PFSK-1 (cell line): ENCODE results near the gene SPTBN1.

Source experiments
- FOXP2 ChIP-seq: optimal IDR thresholded peaks from 2 replicates; pipeline ENCODE3; 2011; ENCODE audit warnings: borderline replicate concordance, control low read depth, inconsistent platforms; ENCODE audit not compliant: insufficient read depth; ENCODE audit errors: extremely low read length, extremely low read depth
- POLR2AphosphoS5 ChIP-seq: IDR thresholded peaks from 2 replicates; pipeline ENCODE4 v1.6.1; 2012; ENCODE audit warnings: low read depth, mild to moderate bottlenecking, control low read depth, low read length, moderate library complexity
- SIN3A ChIP-seq: IDR thresholded peaks from 2 replicates; pipeline ENCODE4 v1.6.1; 2012; ENCODE audit warnings: mild to moderate bottlenecking, low read length, moderate library complexity, borderline replicate concordance; ENCODE audit not compliant: insufficient read depth
- TAF1 ChIP-seq: IDR thresholded peaks from 2 replicates; pipeline ENCODE4 v1.6.1; 2012; ENCODE audit warnings: low read length, control low read depth, borderline replicate concordance; ENCODE audit not compliant: insufficient read depth
- TF ChIP-seq, protein P1 (sequence below), 2 experiments: IDR thresholded peaks; 2 replicates each; pipeline versions ENCODE4 v1.6.1 to v1.8.0; 2011 to 2012; ENCODE audit warnings: low read depth in 2 of 2, low read length in 2 of 2, control low read depth in 1 of 2, inconsistent platforms in 1 of 2, mild to moderate bottlenecking in 1 of 2, moderate library complexity in 1 of 2; ENCODE audit not compliant: insufficient read depth in 1 of 2

The SPTBN1 gene

DNA sequence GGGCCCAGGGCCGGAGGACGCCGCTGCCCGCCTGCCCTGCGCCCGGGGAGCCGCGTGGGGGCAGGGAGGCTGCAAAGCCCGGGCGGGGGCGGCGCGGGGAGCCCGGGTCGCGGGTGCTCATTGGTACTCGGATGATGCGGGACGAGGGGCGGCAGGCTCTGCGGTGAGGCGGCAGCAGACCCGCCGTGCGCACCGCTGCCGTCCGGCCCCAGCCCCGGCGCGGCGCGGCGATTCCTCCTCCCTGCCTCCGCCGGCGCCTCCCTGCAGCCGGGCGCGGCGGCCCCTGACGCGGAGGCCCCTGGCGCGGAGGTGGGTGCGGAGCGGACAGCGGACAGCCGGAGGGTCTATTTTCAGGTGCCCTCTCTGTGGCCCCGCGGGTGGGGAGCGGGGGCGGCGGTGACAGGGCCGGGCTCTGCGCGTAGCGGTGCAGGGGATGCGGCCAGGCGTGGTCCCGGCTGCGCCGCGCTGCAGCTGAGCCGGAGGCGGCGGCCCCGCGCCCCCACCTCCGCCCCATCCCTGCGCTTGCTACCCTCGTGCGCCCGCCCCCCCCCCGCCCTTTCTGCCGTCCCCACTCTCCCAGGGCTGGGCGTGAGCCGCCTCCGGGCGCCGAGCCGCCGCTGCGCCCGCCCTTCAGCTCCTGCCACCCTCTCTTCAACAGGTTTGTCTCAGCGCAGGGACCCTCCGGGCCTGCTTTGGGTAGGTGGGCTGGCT, 640 bp downstream of the SPTBN1 start:
- TF ChIP-seq SIN3A = no peak
- TF ChIP-seq, protein P1, sequence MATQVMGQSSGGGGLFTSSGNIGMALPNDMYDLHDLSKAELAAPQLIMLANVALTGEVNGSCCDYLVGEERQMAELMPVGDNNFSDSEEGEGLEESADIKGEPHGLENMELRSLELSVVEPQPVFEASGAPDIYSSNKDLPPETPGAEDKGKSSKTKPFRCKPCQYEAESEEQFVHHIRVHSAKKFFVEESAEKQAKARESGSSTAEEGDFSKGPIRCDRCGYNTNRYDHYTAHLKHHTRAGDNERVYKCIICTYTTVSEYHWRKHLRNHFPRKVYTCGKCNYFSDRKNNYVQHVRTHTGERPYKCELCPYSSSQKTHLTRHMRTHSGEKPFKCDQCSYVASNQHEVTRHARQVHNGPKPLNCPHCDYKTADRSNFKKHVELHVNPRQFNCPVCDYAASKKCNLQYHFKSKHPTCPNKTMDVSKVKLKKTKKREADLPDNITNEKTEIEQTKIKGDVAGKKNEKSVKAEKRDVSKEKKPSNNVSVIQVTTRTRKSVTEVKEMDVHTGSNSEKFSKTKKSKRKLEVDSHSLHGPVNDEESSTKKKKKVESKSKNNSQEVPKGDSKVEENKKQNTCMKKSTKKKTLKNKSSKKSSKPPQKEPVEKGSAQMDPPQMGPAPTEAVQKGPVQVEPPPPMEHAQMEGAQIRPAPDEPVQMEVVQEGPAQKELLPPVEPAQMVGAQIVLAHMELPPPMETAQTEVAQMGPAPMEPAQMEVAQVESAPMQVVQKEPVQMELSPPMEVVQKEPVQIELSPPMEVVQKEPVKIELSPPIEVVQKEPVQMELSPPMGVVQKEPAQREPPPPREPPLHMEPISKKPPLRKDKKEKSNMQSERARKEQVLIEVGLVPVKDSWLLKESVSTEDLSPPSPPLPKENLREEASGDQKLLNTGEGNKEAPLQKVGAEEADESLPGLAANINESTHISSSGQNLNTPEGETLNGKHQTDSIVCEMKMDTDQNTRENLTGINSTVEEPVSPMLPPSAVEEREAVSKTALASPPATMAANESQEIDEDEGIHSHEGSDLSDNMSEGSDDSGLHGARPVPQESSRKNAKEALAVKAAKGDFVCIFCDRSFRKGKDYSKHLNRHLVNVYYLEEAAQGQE (IDR thresholded peaks at IDR 0.05; ENCODE audit: insufficient read depth in 1 of 2, low read depth in 2 of 2, low read length in 2 of 2) = no peak
- no peak for TF ChIP-seq POLR2AphosphoS5

- TF ChIP-seq FOXP2 (no peak), TAF1 (no peak), SIN3A (no peak)
- TF ChIP-seq, protein P1 (IDR thresholded peaks at IDR 0.05; ENCODE audit: insufficient read depth in 1 of 2, low read depth in 2 of 2, low read length in 2 of 2) = no peak
These were observed 1.3 kb downstream of the SPTBN1 start for GRCh38 chr2:54457323-54458023.

DNA sequence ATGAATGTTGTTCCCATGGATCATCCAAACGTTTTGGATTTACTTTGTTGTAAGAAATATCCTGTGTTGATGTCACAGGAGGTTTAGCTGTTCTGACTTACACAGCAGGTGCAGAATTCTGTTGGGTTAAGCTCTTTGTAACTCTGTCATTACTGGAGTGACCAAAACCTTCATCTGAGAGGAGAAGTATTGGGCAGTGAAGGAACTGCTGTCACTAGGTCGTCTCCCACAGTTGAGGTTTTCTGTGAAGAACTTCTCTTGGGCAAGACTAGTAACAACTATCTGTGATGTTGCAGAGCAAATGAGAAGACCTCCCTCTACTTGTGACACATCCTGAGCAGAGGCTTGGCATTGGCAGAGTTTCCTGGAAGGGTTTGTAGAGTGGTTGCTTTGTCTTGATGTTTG, 2.9 kb downstream of the SPTBN1 start:
- TF ChIP-seq, protein P1 (IDR thresholded peaks at IDR 0.05; ENCODE audit: insufficient read depth in 1 of 2, low read depth in 2 of 2, low read length in 2 of 2) = no peak
- no peak for TF ChIP-seq TAF1
- TF ChIP-seq POLR2AphosphoS5 = no peak
- no peak for TF ChIP-seq SIN3A
- TF ChIP-seq FOXP2 = no peak

DNA sequence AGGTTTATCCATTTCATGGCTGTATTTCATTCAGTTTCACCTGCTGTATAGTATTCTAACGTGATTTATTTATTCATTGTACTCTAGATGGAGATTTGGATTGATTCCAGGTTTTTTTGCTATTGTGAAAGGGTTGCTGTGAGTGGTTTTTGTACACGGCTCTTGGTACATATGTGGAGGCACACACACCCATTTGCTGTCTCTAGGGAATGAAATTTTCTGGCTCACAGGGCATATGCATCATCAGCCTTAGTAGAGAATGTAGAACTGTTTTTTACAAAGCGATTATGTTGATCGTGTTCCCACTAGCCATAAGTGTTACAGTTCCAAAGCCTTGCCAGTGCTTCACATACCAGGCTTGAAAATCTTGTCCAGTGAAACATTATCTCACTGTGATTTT, 5.1 kb downstream of the SPTBN1 start:
- no peak for TF ChIP-seq SIN3A

- TF ChIP-seq SIN3A (no peak), FOXP2 (no peak)
These were observed 8.2 kb downstream of the SPTBN1 start for GRCh38 chr2:54464341-54464740.

DNA sequence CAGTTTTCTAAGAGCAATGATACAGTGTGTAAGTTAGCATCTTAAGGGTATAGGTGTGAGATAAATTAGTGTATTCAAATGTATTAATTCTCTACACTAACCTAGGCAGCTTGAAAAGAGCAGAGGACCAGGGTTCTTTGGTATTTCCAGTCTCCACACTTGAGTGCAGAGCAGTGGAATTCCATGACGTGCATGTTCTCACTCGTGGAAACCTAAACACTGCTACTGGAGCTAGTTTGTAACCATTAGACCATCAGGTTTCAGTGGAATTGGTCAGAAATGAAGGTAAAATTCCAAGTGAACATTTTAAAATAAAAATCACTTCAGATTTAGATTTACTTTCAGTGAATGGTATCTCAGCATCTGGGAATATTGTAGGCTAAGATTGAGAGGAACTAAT, 9.0 kb downstream of the SPTBN1 start:
- TF ChIP-seq SIN3A = no peak
- TF ChIP-seq TAF1 = no peak
- TF ChIP-seq, protein P1 (IDR thresholded peaks at IDR 0.05; ENCODE audit: insufficient read depth in 1 of 2, low read depth in 2 of 2, low read length in 2 of 2) = no peak
- TF ChIP-seq FOXP2 = no peak
- no peak for TF ChIP-seq POLR2AphosphoS5
